Measurements from ENCODE around the gene NEU4. TPM values are rescaled to one million over a fixed set of nuclear protein-coding genes. Genes with fewer than 3 reads are reported as not detected.

The NEU4 gene, protein sequence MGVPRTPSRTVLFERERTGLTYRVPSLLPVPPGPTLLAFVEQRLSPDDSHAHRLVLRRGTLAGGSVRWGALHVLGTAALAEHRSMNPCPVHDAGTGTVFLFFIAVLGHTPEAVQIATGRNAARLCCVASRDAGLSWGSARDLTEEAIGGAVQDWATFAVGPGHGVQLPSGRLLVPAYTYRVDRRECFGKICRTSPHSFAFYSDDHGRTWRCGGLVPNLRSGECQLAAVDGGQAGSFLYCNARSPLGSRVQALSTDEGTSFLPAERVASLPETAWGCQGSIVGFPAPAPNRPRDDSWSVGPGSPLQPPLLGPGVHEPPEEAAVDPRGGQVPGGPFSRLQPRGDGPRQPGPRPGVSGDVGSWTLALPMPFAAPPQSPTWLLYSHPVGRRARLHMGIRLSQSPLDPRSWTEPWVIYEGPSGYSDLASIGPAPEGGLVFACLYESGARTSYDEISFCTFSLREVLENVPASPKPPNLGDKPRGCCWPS
- total RNA-seq (2022; extraction: Qiagen RNA extraction), result 0.07 to 0.41 TPM (median 0.24 TPM) in 5 replicates

GRCh38 chr2:241808721-241809382 is at the start of gene NEU4:
TSS of gene NEU4 (plus strand) at chr2:241809193. CDS start at chr2:241814485, 5,292 bp downstream.

DNA sequence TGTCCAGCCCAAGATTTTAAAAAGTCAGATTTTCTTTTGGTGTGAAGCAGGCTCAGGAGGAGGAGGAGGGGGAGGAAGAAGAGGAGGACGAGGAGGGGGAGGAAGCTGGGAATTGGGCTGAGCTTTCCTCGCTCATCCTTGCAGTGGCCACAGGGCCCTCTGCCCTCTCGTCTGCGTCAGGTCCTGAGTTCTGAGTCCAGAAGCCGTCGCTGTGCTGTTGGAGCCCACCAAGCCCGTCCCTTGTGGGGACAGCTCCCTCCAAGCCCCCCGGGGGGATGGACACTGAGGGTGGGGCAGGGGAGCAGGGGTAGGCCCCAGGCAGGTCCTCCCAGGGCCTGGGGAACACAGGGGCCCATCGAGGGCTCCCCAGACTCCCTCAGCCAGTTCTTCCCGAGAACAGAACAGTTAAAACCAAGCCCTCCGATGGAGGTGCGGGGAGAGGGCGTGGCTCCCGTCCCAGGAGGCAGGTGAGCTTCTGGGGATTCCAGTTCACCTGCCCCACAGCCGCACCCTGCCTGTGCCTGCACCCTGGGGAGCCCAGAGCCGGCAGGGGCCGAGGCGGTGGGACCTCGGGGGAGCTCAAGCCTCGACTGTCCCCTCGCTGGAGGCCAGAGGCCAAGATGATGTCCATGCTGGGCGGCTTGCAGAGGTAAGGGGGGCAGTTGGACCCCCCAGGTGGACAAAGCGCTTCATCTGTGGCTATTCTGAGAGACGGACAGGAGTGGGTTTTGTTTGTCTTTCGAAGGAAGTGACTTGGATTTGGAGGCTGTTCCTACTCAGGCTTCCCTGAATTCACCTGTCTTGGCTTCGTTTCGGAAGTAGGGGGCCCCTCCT is 32.4 kb upstream of the NEU4 start, which contains the start of gene GAL3ST2:
Gene GAL3ST2 (plus strand): TSS at position 487 of the 834 bp plus-strand sequence. CDS start 134 bp downstream, at position 621.

GRCh38 chr2:241858206-241859016 is 49.4 kb downstream of the NEU4 start, which contains the start of gene PDCD1:
TSS of gene PDCD1 (minus strand) at chr2:241858894. CDS start at chr2:241858838, 56 bp downstream.

Other genes with a start within 250 kb of the NEU4 start
- gene THAP4, start 172.0 kb upstream of the NEU4 start, total RNA-seq (2022; extraction: Qiagen RNA extraction), result 59.9 to 83.3 TPM (median 79.0 TPM) in 5 replicates
- gene ATG4B, start 171.5 kb upstream of the NEU4 start, total RNA-seq (2022; extraction: Qiagen RNA extraction), result 47.1 to 68.7 TPM (median 53.9 TPM) in 5 replicates
- 118 to 164 TPM (median 137 TPM) in 5 replicates for gene DTYMK, start 122.4 kb upstream of the NEU4 start, total RNA-seq (2022; extraction: Qiagen RNA extraction)
- 21.3 to 24.0 TPM (median 22.8 TPM) in 5 replicates for gene ING5, start 107.2 kb upstream of the NEU4 start, total RNA-seq (2022; extraction: Qiagen RNA extraction)
- 6.7 to 11.6 TPM (median 11.2 TPM) in 5 replicates for gene D2HGDH, start 74.6 kb upstream of the NEU4 start, total RNA-seq (2022; extraction: Qiagen RNA extraction)
- 0.13 to 0.35 TPM (median 0.32 TPM) in 5 replicates for gene GAL3ST2, start 32.4 kb upstream of the NEU4 start, total RNA-seq (2022; extraction: Qiagen RNA extraction)
- not detected in 5 replicates for gene PDCD1, start 49.7 kb downstream of the NEU4 start, total RNA-seq (2022; extraction: Qiagen RNA extraction)
- not detected in 5 replicates for gene RTP5, start 60.5 kb downstream of the NEU4 start, total RNA-seq (2022; extraction: Qiagen RNA extraction)